Astrocyte of the hippocampus (primary cell): ENCODE results near the gene WDR41.
A peak's percentile ranks its signal among the peaks of the same experiment; 100 is the strongest.

Experiments used
- DNase-seq: peaks from one replicate; pipeline ENCODE4 v3.0.0; 2011; ENCODE audit warnings: low read depth, low spot score

Gene WDR41

DNA sequence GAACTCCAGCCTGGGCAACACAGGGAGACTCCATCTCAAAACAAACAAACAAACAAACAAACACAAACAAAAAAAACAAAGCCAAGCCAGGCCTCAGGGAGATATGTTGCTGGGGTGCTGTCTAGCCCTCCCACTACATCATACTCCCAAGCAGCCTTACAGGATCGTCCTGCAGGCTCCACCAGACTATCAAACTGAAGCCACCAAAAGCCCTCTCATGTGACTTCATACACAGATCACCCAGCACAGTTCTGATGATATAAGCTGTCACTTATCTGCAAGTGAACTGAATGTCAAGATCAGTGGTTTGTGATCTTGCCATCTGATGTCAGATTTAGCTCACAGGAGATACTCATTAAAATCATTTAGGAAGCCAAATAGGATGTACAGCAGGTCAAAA, 43.3 kb downstream of the WDR41 start:
- no peak for DNase-seq

DNA sequence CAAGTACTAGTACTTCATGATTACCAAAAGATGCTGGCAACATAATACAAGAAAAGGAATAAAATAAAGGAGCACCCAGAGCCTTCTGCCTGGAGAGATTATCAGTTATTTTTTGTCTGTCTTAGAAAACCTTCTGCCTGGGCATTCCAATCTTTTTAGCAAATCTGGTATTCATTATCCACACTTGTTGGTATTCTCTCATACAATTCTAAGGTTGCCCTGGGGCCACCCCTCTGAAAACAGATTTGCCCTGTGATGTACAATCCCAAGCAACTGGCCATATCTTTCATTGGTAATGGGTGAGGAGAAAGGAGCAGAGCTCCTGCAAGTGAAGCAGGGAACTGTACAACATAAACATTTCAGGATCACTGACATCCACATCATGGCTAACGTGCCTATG, 47.8 kb downstream of the WDR41 start:
- DNase-seq: no peak

DNA sequence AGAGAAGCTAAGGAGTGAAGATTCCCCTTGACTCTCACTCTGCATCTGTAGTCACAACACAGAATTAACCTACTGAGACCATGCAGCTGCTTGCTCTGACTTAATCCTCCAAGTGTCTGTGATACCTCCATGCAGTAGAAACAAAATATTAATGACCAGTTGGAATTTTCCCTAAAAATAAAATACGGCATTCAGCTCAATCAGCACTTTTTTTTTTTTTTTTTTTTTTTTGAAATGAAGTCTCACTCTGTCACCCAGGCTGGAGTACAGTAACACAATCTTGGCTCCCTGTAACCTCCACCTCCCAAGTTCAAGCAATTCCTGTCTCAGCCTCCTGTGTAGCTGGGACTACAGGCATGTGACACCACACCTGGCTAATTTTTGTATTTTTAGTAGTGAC, 48.4 kb downstream of the WDR41 start:
- DNase-seq: no peak

DNA sequence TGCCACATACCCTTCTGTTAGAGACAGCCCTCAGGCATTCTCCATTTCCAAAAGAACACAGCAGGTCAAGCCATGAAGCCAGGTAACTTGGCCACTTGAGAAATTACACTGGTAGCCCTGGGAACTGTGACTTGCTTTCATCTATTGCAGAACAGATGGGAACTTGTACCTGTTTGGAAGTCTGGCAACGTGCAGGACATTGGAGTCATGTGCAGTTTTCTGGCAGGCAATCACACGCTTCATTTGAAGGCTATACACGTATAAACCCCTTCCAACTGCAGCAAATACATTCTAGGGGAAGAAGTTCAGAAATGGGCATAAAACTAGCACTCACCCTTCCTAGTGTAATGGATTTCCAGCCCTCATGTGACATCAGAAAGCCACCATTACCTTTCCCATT, 54.0 kb downstream of the WDR41 start:
- no peak for DNase-seq

DNA sequence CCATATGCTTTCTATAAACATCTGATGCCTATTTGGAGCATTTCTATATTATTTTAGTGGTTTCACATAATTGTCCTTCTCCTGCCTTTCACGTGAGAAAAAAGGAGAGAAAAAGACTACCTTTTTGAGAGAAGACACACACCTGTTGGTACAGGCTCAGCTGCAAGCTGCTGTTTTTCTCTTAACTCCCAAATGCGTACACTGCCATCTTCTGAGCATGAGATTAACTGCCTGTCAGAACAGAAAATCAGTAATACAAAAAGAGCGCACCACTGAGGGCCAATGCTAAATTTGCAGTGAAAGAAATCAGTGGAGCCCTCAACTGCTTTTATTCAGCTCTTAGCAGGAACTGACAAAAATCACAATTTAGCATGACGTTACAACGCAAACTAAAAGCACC, 54.9 kb downstream of the WDR41 start:
- DNase-seq: peak; percentile 28

DNA sequence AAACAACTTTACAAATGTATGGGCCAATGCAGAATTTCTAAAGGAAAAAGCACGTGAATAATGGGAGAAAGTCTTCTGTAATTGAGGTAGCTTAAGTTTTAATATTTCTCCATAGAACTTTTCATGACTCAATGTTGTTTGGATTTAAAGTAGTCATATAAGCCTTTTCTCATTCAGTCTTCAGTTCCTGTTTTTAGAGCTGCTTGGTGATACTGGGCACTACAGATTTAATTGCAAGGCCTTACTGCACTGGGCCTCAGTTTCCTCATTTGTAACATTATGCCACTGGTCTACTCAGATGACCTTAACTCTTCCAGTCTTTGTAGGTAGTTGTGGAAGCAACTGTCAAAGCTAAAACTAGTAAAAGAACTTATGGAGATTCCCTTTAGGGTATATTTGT, 60.4 kb downstream of the WDR41 start:
- DNase-seq: no peak

DNA sequence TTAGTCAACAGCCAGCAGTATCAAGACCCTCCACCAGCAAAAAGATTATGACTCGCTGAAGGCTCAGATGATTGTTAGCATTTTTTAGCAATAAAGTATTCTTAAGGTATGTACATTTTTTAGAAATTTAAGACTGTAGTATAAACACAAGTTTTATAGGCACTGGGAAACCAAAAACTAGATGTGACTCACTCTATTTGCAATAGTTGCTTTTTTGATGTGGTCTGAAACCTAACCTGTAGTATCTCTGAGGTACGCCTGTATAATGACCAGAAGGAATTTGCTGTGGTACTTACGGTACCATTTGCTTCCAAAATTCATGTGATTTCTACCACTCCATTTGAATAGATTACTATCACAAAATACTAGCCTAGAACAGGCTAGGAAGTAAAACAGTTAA, 60.8 kb downstream of the WDR41 start:
- peak; percentile 43 for DNase-seq

DNA sequence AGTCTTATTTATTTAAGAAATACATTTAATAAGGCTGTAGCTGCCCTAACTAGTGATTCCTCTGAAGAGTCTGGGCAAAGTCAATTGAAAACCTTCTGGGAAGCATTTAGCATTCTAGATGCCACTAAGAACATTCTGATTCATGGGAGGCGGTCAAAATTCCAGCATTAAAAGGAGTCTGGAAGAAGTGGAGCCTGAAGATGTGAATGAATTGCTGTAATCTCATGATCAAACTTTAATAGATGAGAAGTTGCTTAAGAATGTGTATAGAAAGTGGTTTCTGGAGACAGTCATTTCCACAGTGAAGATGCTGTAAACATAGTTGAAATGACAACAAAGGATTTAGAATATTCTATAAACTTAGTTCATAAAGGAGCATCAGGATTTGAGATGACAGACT, 61.4 kb downstream of the WDR41 start:
- peak; percentile 33 for DNase-seq

DNA sequence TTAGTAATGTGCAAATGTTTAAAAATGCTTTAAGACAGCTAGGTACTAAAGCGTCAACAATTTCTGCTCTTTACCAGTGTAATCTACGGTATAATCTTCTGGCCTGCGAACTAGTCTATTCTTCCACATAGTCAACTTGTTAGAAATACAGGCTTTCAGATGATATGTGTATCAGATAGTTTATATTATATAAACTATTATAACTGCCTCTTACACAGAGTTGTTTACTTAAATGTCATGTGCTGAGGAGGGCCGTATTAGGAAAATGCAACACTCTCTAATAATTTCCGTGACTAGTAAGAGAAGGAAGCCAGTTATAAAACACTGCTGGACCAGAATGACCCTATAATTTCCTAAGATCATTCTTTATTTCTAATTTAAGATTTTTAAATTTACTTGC, 63.6 kb downstream of the WDR41 start:
- DNase-seq: no peak

DNA sequence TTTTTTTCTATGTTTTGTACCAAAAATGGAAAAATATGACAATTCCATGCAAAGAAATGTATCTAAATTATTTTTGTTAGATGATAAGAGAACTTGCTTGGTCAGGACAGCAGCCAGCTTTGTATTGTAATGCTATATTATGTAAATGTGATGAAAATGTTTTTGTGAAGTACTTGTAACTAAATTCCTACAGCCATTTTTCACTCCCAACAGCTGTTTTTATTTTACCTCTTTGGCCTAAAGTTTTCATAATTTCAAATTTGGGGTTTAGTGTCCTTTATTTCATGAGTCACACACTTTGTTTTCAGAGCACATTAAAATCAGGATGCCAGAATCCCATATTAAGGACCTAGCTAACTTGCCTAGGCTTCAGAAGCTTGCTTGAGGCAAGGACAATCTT, 64.1 kb downstream of the WDR41 start:
- no peak for DNase-seq

DNA sequence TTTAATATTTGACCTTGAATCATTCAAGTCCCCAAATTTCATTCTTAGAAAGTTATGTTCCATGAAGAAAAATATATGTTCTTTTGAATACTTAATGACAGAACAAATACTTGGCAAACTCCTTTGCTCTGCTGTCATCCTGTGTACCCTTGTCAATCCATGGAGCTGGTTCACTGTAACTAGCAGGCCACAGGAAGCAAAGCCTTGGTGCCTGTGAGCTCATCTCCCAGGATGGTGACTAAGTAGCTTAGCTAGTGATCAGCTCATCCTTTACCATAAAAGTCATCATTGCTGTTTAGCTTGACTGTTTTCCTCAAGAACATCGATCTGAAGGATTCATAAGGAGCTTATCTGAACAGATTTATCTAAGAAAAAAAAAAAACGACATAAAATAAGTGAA, 65.4 kb downstream of the WDR41 start:
- DNase-seq: peak; percentile 37

DNA sequence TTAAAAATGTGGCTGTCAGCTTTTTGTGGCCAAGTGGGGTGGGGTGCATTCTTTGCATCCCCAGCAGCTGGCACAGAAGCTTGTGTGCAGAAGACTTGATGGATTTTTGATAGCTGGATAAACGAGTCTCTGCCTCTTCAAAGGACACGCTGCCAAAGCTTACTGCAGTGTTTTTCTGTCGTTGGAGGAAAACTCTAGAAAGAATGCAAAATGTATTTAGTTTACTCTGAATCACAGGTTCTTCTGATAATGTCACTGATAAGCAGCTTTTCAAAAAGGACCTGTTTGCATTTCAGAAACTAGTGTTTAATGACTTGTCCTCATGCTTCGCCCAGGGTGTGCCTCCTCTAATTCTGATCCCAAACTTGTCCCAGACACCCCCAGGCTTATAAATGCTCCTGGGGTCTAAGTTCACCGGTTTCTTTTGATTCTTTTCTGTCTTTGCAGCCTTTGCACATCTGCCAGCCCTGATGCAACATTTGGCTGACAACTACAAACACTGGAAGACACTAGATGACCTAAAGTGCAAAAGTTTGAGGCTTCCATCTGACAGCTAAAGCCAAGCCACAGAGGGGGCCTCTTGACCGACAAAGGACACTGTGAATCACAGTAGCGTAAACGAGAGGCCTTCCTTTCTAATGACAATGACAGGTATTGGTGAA, 66.0 kb downstream of the WDR41 start:
- DNase-seq: peak; percentile 19

DNA sequence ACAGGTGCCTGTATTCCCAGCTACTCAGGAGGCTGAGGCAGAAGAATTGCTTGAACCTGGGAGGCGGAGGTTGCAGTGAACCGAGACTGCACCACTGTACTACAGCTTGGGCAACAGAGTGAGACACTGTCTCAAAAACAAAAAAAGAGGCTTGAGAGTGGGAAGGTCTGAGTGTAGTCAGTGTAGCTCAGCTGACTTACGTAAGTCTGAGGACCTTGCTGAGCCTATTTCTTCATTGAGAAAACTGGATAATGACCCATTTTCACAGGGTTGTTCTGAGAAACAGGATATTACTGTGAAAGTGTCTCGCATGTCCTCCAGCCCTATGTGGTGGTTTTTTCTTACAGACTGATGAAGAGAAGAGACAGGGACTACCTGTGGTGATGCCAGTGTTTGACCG, 66.7 kb downstream of the WDR41 start:
- DNase-seq: no peak

DNA sequence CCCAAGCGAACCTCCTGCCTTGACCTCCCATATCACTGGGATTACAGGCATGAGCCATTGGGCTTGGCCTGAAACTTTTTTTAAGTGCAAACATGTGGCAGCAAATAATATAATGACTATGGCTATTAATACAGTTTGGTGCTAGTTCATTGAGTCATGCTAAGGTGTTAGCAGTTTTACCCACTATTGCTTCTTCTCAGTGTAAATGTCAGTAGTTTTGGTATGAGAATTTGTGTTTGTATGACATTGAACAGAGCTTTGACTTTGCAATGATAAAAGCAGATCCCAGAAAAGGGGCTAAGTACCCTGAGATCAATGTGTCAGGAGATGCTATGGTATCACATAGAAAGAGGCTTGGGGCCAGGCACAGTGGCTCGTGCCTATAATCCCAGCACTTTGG, 67.2 kb downstream of the WDR41 start:
- DNase-seq: no peak

DNA sequence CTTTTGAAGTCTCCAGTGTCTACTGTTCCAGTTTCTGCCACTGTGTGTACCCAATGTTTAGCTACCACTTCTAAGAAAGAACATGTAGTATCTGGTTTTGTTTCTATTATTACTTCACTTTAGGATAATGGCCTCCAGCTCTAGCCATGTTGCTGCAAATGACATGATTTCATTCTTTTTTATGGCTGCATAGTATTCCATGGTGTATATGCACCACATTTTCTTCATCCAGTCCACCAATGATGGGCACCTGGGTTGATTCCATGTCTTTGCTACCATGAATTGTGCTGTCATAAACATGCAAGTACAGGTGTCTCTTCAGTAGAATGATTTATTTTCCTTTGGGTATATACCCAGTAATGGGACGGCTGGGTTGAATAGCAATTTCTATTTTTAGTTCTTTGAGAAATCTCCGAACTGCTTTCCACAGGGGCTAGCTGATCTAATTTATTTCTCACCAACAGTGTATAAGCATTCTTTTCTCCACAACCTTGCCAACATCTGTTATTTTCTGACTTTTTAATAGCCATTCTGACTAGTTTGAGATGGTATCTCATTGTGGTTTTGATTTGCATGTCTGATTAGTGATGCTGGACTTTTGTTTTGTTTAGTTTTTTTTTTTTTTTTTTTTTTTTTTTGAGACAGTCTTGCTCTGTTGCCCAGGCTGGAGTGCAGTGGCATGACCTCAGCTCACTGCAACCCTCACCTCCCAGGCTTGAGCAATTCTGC, 68.9 kb downstream of the WDR41 start:
- no peak for DNase-seq

DNA sequence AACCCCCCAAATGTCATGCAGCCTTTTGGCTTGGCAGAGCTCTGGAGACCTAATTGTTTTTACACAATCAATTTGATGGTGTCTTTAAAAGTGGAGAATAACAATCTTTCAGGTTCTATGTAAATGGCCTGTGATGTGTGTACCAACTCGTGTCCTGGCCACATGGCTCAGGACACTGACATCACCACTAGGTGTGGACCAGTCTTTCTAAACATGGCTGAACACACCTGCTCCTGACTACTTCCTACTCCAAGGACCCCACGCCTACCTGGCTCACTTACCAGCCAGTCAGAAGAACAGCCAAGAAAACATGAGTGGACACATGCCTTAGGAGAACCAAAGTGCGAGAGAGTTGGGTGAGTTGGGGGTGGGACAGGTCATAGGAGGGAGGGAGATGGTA, 71.2 kb downstream of the WDR41 start:
- DNase-seq: no peak

DNA sequence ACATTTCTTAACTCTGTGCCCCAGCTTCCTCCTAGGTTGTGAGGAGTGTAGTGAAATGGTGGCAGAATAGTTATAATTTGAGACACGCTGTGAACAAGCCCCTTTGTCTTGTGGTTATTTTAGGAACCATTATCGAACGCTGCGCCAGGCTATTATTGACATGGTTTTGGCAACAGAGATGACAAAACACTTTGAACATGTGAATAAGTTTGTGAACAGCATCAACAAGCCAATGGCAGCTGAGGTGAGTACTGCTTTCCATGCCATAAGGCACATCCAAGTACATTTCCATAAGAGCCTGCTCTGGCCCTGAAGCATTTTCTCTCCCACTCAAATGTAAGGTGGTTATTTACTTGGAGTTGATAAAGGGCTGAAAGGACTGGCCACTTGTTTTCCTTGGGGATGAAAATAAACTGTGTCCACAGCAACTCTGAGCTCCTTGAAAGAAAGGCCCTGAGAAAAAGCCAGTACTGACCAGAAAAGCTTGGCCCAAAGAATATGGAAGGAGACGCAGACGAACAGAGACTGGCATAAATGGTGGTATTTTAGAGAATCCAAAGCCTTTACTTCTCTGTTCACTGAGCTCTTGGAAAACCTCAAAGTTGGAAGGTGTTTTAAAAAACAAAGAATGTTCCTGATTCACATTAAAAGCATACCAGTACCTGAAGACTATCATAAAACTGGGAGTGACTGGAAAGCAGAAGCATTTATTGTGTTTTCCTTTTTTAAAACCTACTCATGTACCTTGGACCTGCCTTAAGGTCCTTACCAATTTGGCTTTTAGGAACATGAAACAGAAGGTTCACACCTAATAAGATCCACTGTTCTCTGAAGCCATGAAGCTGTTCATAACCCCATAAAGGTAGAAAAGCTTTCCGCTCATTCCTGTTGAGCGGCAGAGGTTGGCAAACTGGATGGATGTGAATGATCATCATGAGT, 72.2 kb downstream of the WDR41 start:
- DNase-seq: no peak

DNA sequence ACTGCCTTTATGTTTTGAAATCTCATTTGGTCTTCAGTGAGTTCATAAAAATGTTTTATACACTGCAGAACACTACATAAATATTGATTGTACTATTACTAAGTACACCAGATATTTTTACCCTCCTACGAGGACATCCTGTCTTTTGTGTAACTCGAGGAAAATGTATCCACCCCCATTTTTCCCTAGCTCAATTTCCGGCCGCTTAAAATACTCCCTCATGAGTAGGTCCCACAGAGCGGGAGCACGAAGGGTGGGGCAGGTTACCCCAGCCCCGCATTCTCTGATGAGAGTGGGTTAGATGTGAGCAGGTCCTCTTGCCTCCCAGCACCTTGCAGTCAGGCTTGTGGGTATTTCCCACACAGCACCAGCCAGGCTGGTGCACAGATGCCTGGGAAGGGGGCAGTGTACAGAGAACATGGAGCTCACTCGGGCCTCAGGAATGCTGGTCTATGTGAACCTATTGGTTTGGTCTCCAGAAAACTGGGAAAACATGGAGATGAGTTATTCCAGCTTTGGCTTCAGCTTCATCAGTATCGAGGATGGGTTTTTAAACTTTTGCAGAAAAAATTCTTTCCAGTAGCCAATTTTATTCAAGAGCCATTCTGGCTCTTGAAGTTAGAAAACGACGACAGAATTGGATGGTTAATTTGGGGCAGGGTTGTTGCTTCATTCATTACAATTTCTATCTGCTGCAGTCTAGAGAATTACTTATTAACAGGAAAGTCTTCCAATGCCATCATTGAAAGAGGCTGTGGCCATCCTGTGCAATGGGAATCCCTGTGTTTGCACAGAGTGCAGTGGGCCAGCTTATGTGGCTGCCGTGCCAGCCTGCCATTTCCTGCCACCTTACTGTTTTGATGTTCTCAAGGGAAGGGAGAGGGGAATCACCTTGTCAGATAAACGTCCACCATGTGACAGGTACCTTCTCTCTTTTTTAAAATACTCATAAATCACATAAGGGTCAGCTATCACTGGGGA, 73.2 kb downstream of the WDR41 start:
- DNase-seq: peak; percentile 19

DNA sequence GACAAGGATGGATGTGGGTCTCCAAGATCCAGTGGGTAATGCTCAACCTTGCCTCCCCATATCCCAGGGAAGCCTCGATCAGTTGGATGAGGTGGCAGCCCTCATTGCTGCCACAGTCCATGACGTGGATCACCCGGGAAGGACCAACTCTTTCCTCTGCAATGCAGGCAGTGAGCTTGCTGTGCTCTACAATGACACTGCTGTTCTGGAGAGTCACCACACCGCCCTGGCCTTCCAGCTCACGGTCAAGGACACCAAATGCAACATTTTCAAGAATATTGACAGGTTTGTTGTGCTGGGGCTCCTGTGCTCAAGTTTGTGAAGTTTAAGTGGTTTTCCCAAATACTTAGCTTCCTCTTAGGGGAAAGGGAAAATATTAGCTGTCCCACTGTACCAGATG, 74.0 kb downstream of the WDR41 start:
- DNase-seq: no peak

DNA sequence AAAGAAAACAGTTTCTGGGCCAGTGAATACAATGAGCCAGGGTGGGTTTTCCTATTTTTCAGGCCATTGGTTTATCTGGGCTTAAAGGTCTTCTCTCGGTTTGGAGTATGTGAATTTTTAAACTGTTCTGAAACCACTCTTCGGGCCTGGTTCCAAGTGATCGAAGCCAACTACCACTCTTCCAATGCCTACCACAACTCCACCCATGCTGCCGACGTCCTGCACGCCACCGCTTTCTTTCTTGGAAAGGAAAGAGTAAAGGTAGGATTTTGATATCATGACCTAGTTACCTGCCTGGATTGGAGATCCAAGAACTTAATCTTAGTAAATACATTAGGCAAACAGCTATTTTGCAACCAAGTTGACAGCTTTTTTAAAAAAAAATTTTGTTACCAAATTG, 79.1 kb downstream of the WDR41 start:
- no peak for DNase-seq

DNA sequence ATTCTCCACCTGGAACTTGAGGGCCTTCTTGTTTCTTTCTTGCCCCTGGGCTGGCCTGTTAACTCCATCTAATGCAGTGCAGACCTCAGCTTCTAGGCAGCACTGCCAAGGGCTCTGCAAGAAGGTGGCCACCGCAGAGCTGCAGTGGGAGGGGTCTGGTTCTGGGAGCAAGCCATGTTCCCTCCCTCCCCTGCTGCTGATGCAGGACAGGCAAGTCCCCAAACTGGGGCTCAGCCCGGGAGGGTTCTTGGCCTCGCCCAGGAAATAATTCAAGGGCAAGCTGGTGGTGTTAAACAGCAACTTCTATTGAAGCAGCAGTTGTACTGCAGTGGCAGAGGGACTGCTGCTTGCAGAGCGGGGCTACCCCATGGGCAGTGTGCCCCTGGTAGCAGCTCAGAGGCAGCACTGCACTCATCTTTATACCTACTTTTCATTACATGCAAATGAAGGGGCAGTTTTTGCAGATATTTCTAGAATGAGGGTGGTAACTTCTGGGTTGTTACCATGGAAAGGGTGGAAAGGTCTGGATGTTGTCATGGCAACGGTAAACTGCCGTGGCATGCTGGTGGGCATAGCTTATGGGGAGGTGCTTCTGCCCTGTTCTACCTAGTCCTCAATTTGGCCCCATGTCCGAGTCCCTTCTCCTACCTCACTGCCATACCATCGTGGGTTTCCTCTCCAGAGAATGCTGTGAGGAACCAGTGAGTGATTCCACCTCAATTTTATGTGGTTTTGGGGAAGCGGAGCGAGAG, 82.1 kb downstream of the WDR41 start:
- DNase-seq: no peak
